Heart right ventricle (tissue), 16 donors: Measurements from ENCODE around the gene C1orf53. TPM values are rescaled to one million over a fixed set of nuclear protein-coding genes. Genes with fewer than 3 reads are reported as not detected.

Experiments
- ATAC-seq, 8 donors: fragments of 200-7000 bp; cut with Tn5 transposase; one replicate each; pipeline ENCODE4 v1.9.1; 2020; ENCODE audit warnings: mild to moderate bottlenecking in 8 of 8, moderate library complexity in 8 of 8, moderate number of reproducible peaks in 1 of 8
- DNase-seq, 2 donors: peaks; one replicate each; pipeline ENCODE4 v3.0.0-alpha.2; 2020
- H3K27ac ChIP-seq, 10 donors: fragments of 200-600 bp; sonication (generic) in 2 of 10; one replicate each; pipeline versions ENCODE4 v1.5.0 to v1.8.0; 2020 to 2022; ENCODE audit warnings: mild to moderate bottlenecking in 3 of 10
- H3K27me3 ChIP-seq, 7 donors: fragments of 200-600 bp; one replicate each; pipeline ENCODE4 v1.8.0; 2021 to 2022; ENCODE audit warnings: mild to moderate bottlenecking in 2 of 7
- H3K36me3 ChIP-seq, 9 donors: fragments of 200-600 bp; sonication (generic) in 1 of 9; one replicate each; pipeline versions ENCODE4 v1.5.0 to v1.8.0; 2020 to 2022; ENCODE audit warnings: mild to moderate bottlenecking in 2 of 9
- H3K4me1 ChIP-seq, 9 donors: fragments of 200-600 bp; sonication (generic) in 1 of 9; one replicate each; pipeline versions ENCODE4 v1.5.0 to v1.8.0; 2020 to 2022; ENCODE audit warnings: mild to moderate bottlenecking in 4 of 9
- H3K4me3 ChIP-seq, 10 donors: fragments of 200-600 bp; sonication (generic) in 2 of 10; one replicate each; pipeline versions ENCODE4 v1.5.0 to v1.8.0; 2020 to 2022; ENCODE audit warnings: mild to moderate bottlenecking in 7 of 10, moderate library complexity in 2 of 10
- H3K9me3 ChIP-seq, 11 donors: fragments of 200-600 bp in 10 of 11; sonication (generic) in 2 of 11; one replicate each; pipeline versions ENCODE4 v1.5.0 to v1.8.0; 2013 to 2022; ENCODE audit warnings: mild to moderate bottlenecking in 2 of 11, control low read depth in 1 of 11, moderate library complexity in 1 of 11
- WGBS, 2 donors: extraction: QIAGEN DNeasy Blood & Tissue Kit; methylation state at CpG; one replicate each; pipeline ENCODE4 v1.1.7; 2013; ENCODE audit warnings: inconsistent platforms in 1 of 2; 5-methylcytosine and 5-hydroxymethylcytosine counted together
- intact Hi-C, 10 donors: fragments of 100-400 bp; cut with DNase I; formaldehyde crosslinking; loops; one replicate each; pipeline versions ENCODE4 v1.11.1 to v1.14.2; 2022
- polyA plus RNA-seq, 2 donors: library from polyadenylated mRNA; stranded (reverse); fragments of 200-250 nt; gene quantifications; one replicate each; pipeline ENCODE4 v1.2.3, GENCODE V29; 2013
- total RNA-seq, 10 donors: library from RNA; stranded (reverse); fragmentation: NEBNext Ultra II Directional in 3 of 10; extraction: Animal tissue kit (Norgen Biotek cat#: 25700) in 3 of 10; gene quantifications; one replicate each; pipeline versions ENCODE4 v1.2.1 to v1.2.4, GENCODE V29; 2021 to 2023
- TF ChIP-seq, protein P1 (sequence below), 9 donors: fragments of 200-600 bp; sonication (generic) in 2 of 9; IDR thresholded peaks; one replicate each; pipeline versions ENCODE4 v1.5.0 to v1.8.0; 2021 to 2022; ENCODE audit warnings: antibody characterized with exemption in 9 of 9, mild to moderate bottlenecking in 5 of 9, moderate library complexity in 1 of 9
- donor health status: Arrhythmogenic right ventricular cardiomyopathy.
- donor health status: ischemic (EF 13 %, LVEDD 7.1; RV severe dilation, severe dysfunction).
- donor health status: healthy with polysubstance abuse.
- donor health status: DM: no; HTN: yes; CAD: no.
- donor health status: DM: no; HTN: no; CAD: no.
- donor health status: ischemic (EF 25% LVEDD 6.9; RV normal size, moderate dysfunction).
- donor health status: ischemic (EF 25% LVEDD 5.7; RV mildly dilated, moderate dysfunction).
- donor health status: healthy.
- donor health status: DM: yes; HTN: yes; CAD: no.
- donor health status: Ischemic cardiomyopathy.
- donor health status: ischemic (EF 35%, LVEDD 5.7; RV mildly dilated, moderate dysfunction).
- donor health status: nonischemic (EF 11% LVEDD 7.7; RV severe dilation, severe dysfunction).
- donor health status: DM: yes; HTN: yes; CAD: no.
- donor health status: PGD.
- donor health status: ischemic (EF 29% LVEDD 5.4; RV normal size, mild dysfunction).
- donor health status: nonischemic (EF 23%, LVEDD 6.1; RV moderate dilation, normal function).

C1orf53 gene
- total and polyA plus RNA-seq, 12 donors = 2.9 to 10.7 (median 5.9) TPM

DNA sequence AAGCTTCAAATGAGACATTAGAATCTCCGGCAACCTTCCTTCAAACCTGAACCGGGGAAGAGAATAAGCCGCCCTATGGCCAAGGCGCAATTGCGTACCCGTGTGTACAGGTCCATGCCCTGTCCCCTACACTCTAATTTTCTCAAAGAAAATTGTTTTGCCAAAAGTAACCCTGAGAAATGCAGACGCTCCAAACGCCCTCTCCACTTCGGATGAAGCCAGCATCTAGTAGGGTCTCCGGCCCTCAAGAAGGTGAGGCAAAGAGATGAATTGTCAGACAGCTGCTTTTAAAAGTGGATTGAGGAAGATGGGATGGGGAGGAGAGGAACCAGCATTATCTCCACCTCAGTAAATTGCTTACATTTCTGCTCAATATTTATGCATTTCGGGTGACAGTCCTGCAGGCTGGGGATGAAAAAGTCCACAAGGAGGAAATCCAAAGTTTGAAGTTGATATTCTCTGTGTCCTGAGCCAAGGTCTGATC, 14.1 kb downstream of the C1orf53 start:
- H3K4me3 ChIP-seq = peak overlapping the region in 9 of 10 donors; percentile 3 to 54 (median 45)
- no peak for ATAC-seq
- H3K27ac ChIP-seq = no peak overlapping the region

DNA sequence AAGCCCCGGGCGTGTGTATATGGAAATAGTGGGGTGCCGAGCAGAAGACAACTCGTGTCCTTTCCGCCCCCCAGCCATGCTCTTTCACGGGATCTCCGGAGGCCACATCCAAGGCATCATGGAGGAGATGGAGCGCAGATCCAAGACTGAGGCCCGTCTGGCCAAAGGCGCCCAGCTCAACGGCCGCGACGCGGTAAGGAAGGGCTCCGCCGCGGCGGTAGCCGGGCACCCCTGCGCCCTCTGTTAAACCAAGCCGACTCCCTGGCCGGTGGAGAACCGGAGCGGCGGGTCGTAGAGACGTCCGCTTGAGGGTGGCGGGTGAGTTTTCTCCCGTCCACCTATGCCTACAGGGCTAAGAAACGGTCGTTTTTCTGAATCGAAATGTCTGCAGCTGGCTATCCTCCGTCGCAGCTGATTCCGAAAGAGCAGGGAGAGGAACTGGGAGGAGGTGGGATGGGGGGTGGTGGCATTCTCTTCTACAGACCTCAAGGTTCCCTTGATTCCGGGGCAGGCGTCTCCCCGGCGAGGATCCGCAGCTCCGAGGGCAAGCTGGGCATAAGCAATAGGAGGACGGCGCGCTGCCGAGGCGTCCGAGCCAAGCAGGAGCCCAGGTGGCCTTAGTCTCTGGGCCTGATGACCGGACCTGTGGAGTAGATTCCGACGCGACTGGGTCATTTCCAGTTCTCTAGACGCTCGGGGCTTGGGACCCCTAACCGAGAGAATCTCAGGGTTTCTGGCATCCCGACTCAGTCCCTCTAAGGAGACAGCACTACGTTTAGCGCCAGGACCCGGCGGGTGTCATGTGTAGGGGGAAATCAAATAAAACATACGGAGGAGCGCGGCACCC, 15.6 kb downstream of the C1orf53 start:
- 1 to 2% methylated on average over 64 of the region's 64 CpGs for WGBS, 2 donors
- H3K4me1 ChIP-seq = peaks cover 7 to 73% (median 39%) of the 10 kb centered on the region in 9 donors
- intact Hi-C loops = loop anchor here in 3 of 10 donors (5.0 kb wide), 1 partner anchor 301 kb away; no protein-coding TSS in a partner anchor
- H3K36me3 ChIP-seq = no peaks in the 10 kb centered on the region
- no peaks in the 10 kb centered on the region for H3K9me3 ChIP-seq
- H3K4me3 ChIP-seq = peak overlapping the region; percentile 7 to 54 (median 42)
- ATAC-seq = peak in 6 of 8 donors; percentile 13 to 44 (median 28)
- peaks cover 48 to 100% (median 100%) of the 10 kb centered on the region in 7 donors for H3K27me3 ChIP-seq
- no peak overlapping the region for H3K27ac ChIP-seq
- TF ChIP-seq, protein P1, sequence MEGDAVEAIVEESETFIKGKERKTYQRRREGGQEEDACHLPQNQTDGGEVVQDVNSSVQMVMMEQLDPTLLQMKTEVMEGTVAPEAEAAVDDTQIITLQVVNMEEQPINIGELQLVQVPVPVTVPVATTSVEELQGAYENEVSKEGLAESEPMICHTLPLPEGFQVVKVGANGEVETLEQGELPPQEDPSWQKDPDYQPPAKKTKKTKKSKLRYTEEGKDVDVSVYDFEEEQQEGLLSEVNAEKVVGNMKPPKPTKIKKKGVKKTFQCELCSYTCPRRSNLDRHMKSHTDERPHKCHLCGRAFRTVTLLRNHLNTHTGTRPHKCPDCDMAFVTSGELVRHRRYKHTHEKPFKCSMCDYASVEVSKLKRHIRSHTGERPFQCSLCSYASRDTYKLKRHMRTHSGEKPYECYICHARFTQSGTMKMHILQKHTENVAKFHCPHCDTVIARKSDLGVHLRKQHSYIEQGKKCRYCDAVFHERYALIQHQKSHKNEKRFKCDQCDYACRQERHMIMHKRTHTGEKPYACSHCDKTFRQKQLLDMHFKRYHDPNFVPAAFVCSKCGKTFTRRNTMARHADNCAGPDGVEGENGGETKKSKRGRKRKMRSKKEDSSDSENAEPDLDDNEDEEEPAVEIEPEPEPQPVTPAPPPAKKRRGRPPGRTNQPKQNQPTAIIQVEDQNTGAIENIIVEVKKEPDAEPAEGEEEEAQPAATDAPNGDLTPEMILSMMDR (IDR thresholded peaks at IDR 0.05) = no peak
- no peak for DNase-seq

More for the DNA sequence above, 14.1 kb downstream of the C1orf53 start:
- peaks cover 61 to 100% (median 100%) of the 10 kb centered on the region in 7 donors for H3K27me3 ChIP-seq
- intact Hi-C loops = loop anchor here in 3 of 10 donors (5.0 kb wide), 1 partner anchor 299 kb away; no protein-coding TSS in a partner anchor
- WGBS, 2 donors = 4 to 7% methylated on average over 11 of the region's 11 CpGs
- no peak for DNase-seq
- H3K36me3 ChIP-seq = no peaks in the 10 kb centered on the region
- TF ChIP-seq, protein P1 (IDR thresholded peaks at IDR 0.05) = no peak
- peaks cover 7 to 88% (median 54%) of the 10 kb centered on the region in 9 donors for H3K4me1 ChIP-seq
- H3K9me3 ChIP-seq = no peaks in the 10 kb centered on the region

DNA sequence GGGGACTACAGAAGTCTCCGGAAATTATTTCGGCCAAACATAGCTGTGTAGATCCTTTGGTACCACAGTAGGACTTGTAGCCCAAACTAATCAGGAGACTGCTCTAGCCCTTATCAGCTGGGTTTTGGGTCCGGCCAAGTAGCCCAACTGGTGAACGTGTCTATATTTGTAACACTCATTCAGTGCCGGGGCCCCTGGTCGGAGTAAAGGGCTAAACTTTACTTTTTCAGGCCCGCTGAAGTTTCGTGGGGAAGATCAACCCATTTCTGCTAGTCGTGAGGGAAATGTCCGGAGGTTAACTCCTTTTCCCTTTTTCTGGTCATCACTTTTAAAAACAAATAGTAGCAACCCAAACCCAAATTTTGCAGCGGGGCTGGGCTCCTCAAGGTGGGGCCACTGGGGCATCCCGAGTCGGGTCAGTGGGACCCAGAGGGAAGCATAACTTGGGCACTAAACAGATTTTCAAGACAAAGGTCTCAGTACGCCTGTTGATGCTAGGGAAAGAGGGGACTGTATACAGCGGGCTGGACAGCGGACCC, 16.4 kb downstream of the C1orf53 start:
- TF ChIP-seq, protein P1 (IDR thresholded peaks at IDR 0.05) = no peak
- no peaks in the 10 kb centered on the region for H3K36me3 ChIP-seq
- H3K4me1 ChIP-seq = peaks cover 7 to 66% (median 36%) of the 10 kb centered on the region in 9 donors
- ATAC-seq (no peak), DNase-seq (no peak)
- peak overlapping the region in 4 of 10 donors; percentile 5 to 53 (median 26) for H3K4me3 ChIP-seq
- intact Hi-C loops = loop anchor here in 3 of 10 donors (5.0 kb wide), 1 partner anchor 302 kb away; no protein-coding TSS in a partner anchor
- H3K27ac ChIP-seq = no peak overlapping the region
- 3 to 9% methylated on average over 16 of the region's 16 CpGs for WGBS, 2 donors
- peaks cover 40 to 100% (median 97%) of the 10 kb centered on the region in 7 donors for H3K27me3 ChIP-seq
- H3K9me3 ChIP-seq = no peaks in the 10 kb centered on the region
